ENCODE measurements around the gene MRGPRD.

GRCh38 chr11:68997124-68997994 is 16.6 kb upstream of the MRGPRD start:
- TF ChIP-seq CTCF (IDR thresholded peaks at IDR 0.05) (no peak), EP300 (IDR thresholded peaks at IDR 0.05) (no peak)
